Measurements from ENCODE around the gene VCAN. TPM values are rescaled to one million over a fixed set of nuclear protein-coding genes. Genes with fewer than 3 reads are reported as not detected.

VCAN gene
- total RNA-seq, 1 donor: 1,493 TPM

GRCh38 chr5:83572271-83572670, 100.7 kb downstream of the VCAN start:
- DNase-seq (ENCODE audit: low read depth): no peak
- H3K4me3 ChIP-seq (ENCODE audit: low read depth, low read length): no peak overlapping the region
- no peak for TF ChIP-seq CTCF (IDR thresholded peaks at IDR 0.05; ENCODE audit: insufficient read depth, low read length)

GRCh38 chr5:83576341-83576740, 104.8 kb downstream of the VCAN start:
- no peak overlapping the region for H3K4me3 ChIP-seq (ENCODE audit: low read depth, low read length)
- DNase-seq (ENCODE audit: low read depth): peak; percentile 53
- TF ChIP-seq CTCF (IDR thresholded peaks at IDR 0.05; ENCODE audit: insufficient read depth, low read length): no peak

- no peak for TF ChIP-seq CTCF (IDR thresholded peaks at IDR 0.05; ENCODE audit: insufficient read depth, low read length)
- DNase-seq (ENCODE audit: low read depth): peak; percentile 90
- no peak overlapping the region for H3K4me3 ChIP-seq (ENCODE audit: low read depth, low read length)
Measured at GRCh38 chr5:83577036-83577636, 105.6 kb downstream of the VCAN start.

- TF ChIP-seq CTCF (IDR thresholded peaks at IDR 0.05; ENCODE audit: insufficient read depth, low read length): no peak
- H3K4me3 ChIP-seq (ENCODE audit: low read depth, low read length): no peak overlapping the region
- DNase-seq (ENCODE audit: low read depth): peak; percentile 75
Measured at GRCh38 chr5:83583859-83584258, 112.3 kb downstream of the VCAN start.

GRCh38 chr5:83586874-83587776, 115.6 kb downstream of the VCAN start:
- no peak for TF ChIP-seq CTCF (IDR thresholded peaks at IDR 0.05; ENCODE audit: insufficient read depth, low read length)
- peak; percentile 54 for DNase-seq (ENCODE audit: low read depth)
- no peak overlapping the region for H3K4me3 ChIP-seq (ENCODE audit: low read depth, low read length)

GRCh38 chr5:83589786-83590185, 118.2 kb downstream of the VCAN start:
- no peak overlapping the region for H3K4me3 ChIP-seq (ENCODE audit: low read depth, low read length)
- no peak for TF ChIP-seq CTCF (IDR thresholded peaks at IDR 0.05; ENCODE audit: insufficient read depth, low read length)
- DNase-seq (ENCODE audit: low read depth): no peak

All from fibroblast of the aortic adventitia (primary cell).